ENCODE measurements around the gene AQP12B. TPM values are rescaled to one million over a fixed set of nuclear protein-coding genes. Genes with fewer than 3 reads are reported as not detected.
"Not testable (repeated sequence)": the region's sequence is repeated elsewhere in the genome, so short reads cannot be mapped to it uniquely, and the experiment has no call there.

The AQP12B gene
- total RNA-seq, 2 donors from 2014 or later: not detected

DNA sequence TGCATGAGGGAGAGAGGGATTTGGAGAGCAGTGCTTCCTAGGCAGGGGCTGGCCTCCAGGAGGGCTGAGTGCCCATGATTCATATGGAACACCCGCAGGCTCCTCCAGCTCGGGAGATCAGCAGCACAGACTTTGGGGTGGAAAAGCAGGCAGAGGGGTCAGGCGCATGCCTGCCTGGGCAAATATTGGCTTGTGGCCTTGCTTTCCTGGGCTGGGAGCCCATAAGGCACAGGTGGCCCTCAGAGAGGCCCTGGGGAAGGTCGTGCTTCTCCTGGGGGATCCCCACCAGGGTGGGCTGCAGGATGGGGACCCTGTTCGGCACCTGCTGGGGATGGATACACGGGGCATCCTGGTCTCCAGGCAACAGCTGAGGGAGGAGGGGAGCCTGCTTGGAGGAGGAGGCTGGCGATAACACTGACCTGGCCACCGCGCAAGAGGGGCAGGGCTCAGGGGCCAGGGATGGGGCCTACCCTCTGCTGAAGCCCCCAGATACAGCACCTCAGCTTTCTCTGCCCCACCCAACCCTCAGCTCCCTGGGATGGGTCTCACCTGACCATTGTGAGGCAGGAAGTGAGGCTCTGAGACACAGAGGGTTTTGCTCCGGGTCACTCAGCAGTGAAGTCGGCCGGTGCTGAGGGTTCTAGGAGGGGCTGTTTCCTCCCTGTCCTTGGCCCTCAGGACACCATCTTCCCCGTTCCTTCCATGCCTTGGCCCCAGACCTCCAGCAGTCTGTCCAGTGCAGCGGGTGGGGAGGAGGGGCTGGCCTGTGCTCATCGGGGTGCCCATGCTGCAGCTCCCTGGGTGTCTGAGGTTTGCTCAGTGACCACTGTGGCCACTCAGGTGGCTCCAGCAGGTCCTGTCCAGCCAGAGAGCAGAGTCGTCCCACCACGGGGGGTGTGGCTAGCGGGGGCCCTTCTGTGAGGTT, 21.0 kb upstream of the AQP12B start:
- DNase-seq (ENCODE audit: low spot score): no peak
- H3K27me3 ChIP-seq (replicated peaks; ENCODE audit: insufficient read depth): no peaks in the 10 kb centered on the region

DNA sequence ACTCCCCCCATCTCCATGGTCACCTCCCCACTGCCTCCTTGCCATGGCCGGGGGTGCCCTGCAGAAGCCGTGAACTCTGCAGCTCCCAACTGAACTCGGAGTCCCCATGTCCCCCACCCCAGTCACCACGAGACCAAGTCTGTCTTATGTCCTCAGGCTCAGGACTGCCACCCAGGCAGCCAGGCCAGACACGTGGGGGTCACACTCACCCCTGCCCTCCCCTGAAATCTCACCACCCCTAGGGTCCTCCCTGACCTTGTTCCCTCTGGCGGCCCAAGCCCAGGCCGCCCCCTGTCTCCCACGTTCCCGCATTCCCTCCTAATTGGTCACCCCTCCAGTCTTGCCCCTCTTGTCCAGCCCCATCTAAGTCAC, 19.9 kb upstream of the AQP12B start:
- Histone ChIP-seq H3K4me3 (no peak overlapping the region), H3K27ac (no peak overlapping the region), H3K27me3 (replicated peaks; ENCODE audit: insufficient read depth) (no peaks in the 10 kb centered on the region), H3K36me3 (no peaks in the 10 kb centered on the region), H3K4me1 (ENCODE audit: control insufficient read depth in 1 of 2, low read depth in 2 of 2) (no peaks in the 10 kb centered on the region), H3K9me3 (no peaks in the 10 kb centered on the region)
- TF ChIP-seq, protein P1, sequence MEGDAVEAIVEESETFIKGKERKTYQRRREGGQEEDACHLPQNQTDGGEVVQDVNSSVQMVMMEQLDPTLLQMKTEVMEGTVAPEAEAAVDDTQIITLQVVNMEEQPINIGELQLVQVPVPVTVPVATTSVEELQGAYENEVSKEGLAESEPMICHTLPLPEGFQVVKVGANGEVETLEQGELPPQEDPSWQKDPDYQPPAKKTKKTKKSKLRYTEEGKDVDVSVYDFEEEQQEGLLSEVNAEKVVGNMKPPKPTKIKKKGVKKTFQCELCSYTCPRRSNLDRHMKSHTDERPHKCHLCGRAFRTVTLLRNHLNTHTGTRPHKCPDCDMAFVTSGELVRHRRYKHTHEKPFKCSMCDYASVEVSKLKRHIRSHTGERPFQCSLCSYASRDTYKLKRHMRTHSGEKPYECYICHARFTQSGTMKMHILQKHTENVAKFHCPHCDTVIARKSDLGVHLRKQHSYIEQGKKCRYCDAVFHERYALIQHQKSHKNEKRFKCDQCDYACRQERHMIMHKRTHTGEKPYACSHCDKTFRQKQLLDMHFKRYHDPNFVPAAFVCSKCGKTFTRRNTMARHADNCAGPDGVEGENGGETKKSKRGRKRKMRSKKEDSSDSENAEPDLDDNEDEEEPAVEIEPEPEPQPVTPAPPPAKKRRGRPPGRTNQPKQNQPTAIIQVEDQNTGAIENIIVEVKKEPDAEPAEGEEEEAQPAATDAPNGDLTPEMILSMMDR (IDR thresholded peaks at IDR 0.05): no peak
- DNase-seq (ENCODE audit: low spot score) (no peak), ATAC-seq (ENCODE audit: insufficient number of reproducible peaks, low FRiP score, low read depth) (no peak)

More for the DNA sequence above, 21.0 kb upstream of the AQP12B start:
- TF ChIP-seq, protein P1 (IDR thresholded peaks at IDR 0.05): no peak
- H3K4me3 ChIP-seq: no peak overlapping the region
- no peak for ATAC-seq (ENCODE audit: insufficient number of reproducible peaks, low FRiP score, low read depth)
- no peaks in the 10 kb centered on the region for H3K9me3 ChIP-seq
- H3K27ac ChIP-seq: no peak overlapping the region
- H3K36me3 ChIP-seq: no peaks in the 10 kb centered on the region
- H3K4me1 ChIP-seq (ENCODE audit: control insufficient read depth in 1 of 2, low read depth in 2 of 2): no peaks in the 10 kb centered on the region

- H3K4me1 ChIP-seq (ENCODE audit: control insufficient read depth in 1 of 2, low read depth in 2 of 2): no peaks in the 10 kb centered on the region
- TF ChIP-seq, protein P1 (IDR thresholded peaks at IDR 0.05): no peak
- ATAC-seq (ENCODE audit: insufficient number of reproducible peaks, low FRiP score, low read depth) (no peak), DNase-seq (ENCODE audit: low spot score) (no peak)
- no peaks in the 10 kb centered on the region for H3K27me3 ChIP-seq (replicated peaks; ENCODE audit: insufficient read depth)
- H3K36me3 ChIP-seq: no peaks in the 10 kb centered on the region
- no peak overlapping the region for H3K4me3 ChIP-seq
- H3K9me3 ChIP-seq: no peaks in the 10 kb centered on the region
- H3K27ac ChIP-seq: no peak overlapping the region
Measured at GRCh38 chr2:240701736-240702639, 19.3 kb upstream of the AQP12B start.

- Histone ChIP-seq H3K4me1 (ENCODE audit: control insufficient read depth in 1 of 2, low read depth in 2 of 2) (no peaks in the 10 kb centered on the region), H3K36me3 (no peaks in the 10 kb centered on the region), H3K9me3 (no peaks in the 10 kb centered on the region), H3K27me3 (replicated peaks; ENCODE audit: insufficient read depth) (no peaks in the 10 kb centered on the region), H3K4me3 (no peak overlapping the region), H3K27ac (no peak overlapping the region)
- no peak for DNase-seq (ENCODE audit: low spot score)
- TF ChIP-seq, protein P1 (IDR thresholded peaks at IDR 0.05): no peak
- ATAC-seq (ENCODE audit: insufficient number of reproducible peaks, low FRiP score, low read depth): no peak
Measured at GRCh38 chr2:240701091-240701735, 18.5 kb upstream of the AQP12B start.

GRCh38 chr2:240700616-240701015, 17.9 kb upstream of the AQP12B start:
- not testable (repeated sequence) for H3K4me1 ChIP-seq (ENCODE audit: control insufficient read depth in 1 of 2, low read depth in 2 of 2); H3K9me3 ChIP-seq; ATAC-seq (ENCODE audit: insufficient number of reproducible peaks, low FRiP score, low read depth); H3K36me3 ChIP-seq; H3K27ac ChIP-seq; H3K27me3 ChIP-seq (replicated peaks; ENCODE audit: insufficient read depth); H3K4me3 ChIP-seq; DNase-seq (ENCODE audit: low spot score)

- H3K4me3 ChIP-seq; H3K36me3 ChIP-seq; DNase-seq (ENCODE audit: low spot score); H3K27me3 ChIP-seq (replicated peaks; ENCODE audit: insufficient read depth); H3K27ac ChIP-seq; H3K4me1 ChIP-seq (ENCODE audit: control insufficient read depth in 1 of 2, low read depth in 2 of 2); H3K9me3 ChIP-seq; ATAC-seq (ENCODE audit: insufficient number of reproducible peaks, low FRiP score, low read depth): not testable (repeated sequence)
Measured at GRCh38 chr2:240699835-240700234, 17.1 kb upstream of the AQP12B start.

DNA sequence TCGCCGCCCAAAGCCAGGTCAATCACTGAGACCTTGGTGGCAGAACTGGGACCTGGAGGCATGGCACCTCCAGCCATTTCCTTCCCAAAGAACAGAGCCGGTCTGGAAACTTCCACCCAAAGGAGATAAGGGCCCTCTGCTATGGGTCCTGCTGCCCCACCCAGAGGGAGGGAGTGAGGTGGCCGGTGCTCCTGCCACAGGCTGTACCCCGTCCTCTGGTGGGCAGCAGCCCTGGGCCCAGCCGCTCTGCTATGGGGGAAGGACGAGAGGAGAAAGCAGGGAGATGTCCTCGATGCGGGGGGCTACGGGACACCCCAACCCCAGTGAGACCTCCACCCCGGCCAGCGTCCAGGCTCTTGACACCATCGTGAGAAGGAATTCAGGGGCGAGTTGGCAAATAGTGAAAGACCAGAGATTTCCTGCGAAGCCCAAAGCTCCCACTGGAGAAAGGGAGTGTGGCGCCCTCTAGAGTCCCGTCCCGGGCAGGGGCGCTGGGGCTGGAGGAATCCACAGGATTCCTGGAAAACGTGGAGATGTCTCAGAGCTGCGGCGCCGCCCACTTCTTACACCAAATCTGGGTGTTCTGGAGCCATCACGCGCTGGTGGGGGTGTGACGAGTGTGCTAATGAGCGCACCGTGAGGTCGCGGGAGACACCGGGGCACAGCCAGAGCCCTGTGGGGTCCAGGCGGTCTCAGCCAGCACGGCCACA, 16.3 kb upstream of the AQP12B start:
- not testable (repeated sequence) for H3K4me1 ChIP-seq (ENCODE audit: control insufficient read depth in 1 of 2, low read depth in 2 of 2); H3K27ac ChIP-seq; H3K36me3 ChIP-seq; H3K27me3 ChIP-seq (replicated peaks; ENCODE audit: insufficient read depth); H3K4me3 ChIP-seq; DNase-seq (ENCODE audit: low spot score); H3K9me3 ChIP-seq; ATAC-seq (ENCODE audit: insufficient number of reproducible peaks, low FRiP score, low read depth)

Measured in thoracic aorta (tissue), 2 donors.